ENCODE results near the gene FILIP1L. TPM values are rescaled to one million over a fixed set of nuclear protein-coding genes. Genes with fewer than 3 reads are reported as not detected.

FILIP1L gene
- total RNA-seq, 1 experiment from 2014 or later: 0.17 TPM

- no peaks in the 10 kb centered on the region for H3K4me1 ChIP-seq (ENCODE audit: control insufficient read depth in 1 of 2, insufficient read depth in 2 of 2, low read length in 2 of 2)
- CTCF ChIA-PET: interaction anchor here (2.2 kb wide), 1 partner anchor 28 kb away, joined by 7 read pairs; no protein-coding TSS in a partner anchor
- no peaks in the 10 kb centered on the region for H3K27me3 ChIP-seq (ENCODE audit: insufficient read depth, low read length)
- no peak overlapping the region for H3K4me3 ChIP-seq (replicated peaks in 1 of 2; ENCODE audit: low read depth in 1 of 2, low read length in 2 of 2)
- H3K27ac ChIP-seq (ENCODE audit: low read depth, low read length): no peak overlapping the region
- no peak for ATAC-seq
- H3K4me2 ChIP-seq (ENCODE audit: low read length): no peak overlapping the region
- peaks cover 12% of the 10 kb centered on the region; the same call in 1 of the 2 replicates for H3K79me2 ChIP-seq (ENCODE audit: insufficient read depth, low read length)
- no peak overlapping the region for H3K9ac ChIP-seq (ENCODE audit: low read length)
- no peaks in the 10 kb centered on the region for H3K9me3 ChIP-seq (ENCODE audit: control insufficient read depth in 1 of 2, insufficient read depth in 1 of 2, low read depth in 1 of 2, low read length in 2 of 2)
- no peak for DNase-seq (ENCODE audit: low read depth, low spot score)
- no peaks in the 10 kb centered on the region for H3K36me3 ChIP-seq (ENCODE audit: control insufficient read depth in 1 of 2, insufficient read depth in 2 of 2, low read length in 2 of 2)
- RAD21 ChIA-PET (ENCODE audit: low non-redundant PET in 1 of 2, low total read pairs in 2 of 2, uncharacterized antibody in 2 of 2, unreplicated experiment in 2 of 2): no interaction called here
- no peaks in the 10 kb centered on the region for H4K20me1 ChIP-seq (ENCODE audit: insufficient read depth)
- H2AFZ ChIP-seq (ENCODE audit: low read depth, low read length, poor library complexity, severe bottlenecking): no peak overlapping the region
- no peaks in the 10 kb centered on the region for H3K9me2 ChIP-seq (ENCODE audit: insufficient read depth)
- TF ChIP-seq SRF (IDR thresholded peaks at IDR 0.05; ENCODE audit: low read depth): no peak
- no peak for TF ChIP-seq EGR1 (IDR thresholded peaks at IDR 0.05; ENCODE audit: low read depth)
- no peak for TF ChIP-seq ZNF274 (IDR thresholded peaks at IDR 0.05; ENCODE audit: low read depth, low read length)
- no peak for TF ChIP-seq REST (IDR thresholded peaks at IDR 0.05; ENCODE audit: low read depth)
- TF ChIP-seq ZFX (IDR thresholded peaks at IDR 0.05): no peak
- no peak for TF ChIP-seq SIN3A (IDR thresholded peaks at IDR 0.05; ENCODE audit: low read depth)
- no TSS peak for BruUV-seq (replicated peaks)
- intact Hi-C loops (cut with micrococcal nuclease): no loop called here
- POLR2A ChIA-PET: no interaction called here
Measured at GRCh38 chr3:99870712-99871111, 243.6 kb downstream of the FILIP1L start.

GRCh38 chr3:99869621-99870020 is 244.7 kb downstream of the FILIP1L start:
- Histone ChIP-seq H3K4me1 (ENCODE audit: control insufficient read depth in 1 of 2, insufficient read depth in 2 of 2, low read length in 2 of 2) (no peaks in the 10 kb centered on the region), H3K27ac (ENCODE audit: low read depth, low read length) (no peak overlapping the region), H4K20me1 (ENCODE audit: insufficient read depth) (no peaks in the 10 kb centered on the region), H3K9me3 (ENCODE audit: control insufficient read depth in 1 of 2, insufficient read depth in 1 of 2, low read depth in 1 of 2, low read length in 2 of 2) (no peaks in the 10 kb centered on the region), H3K27me3 (ENCODE audit: insufficient read depth, low read length) (no peaks in the 10 kb centered on the region), H2AFZ (ENCODE audit: low read depth, low read length, poor library complexity, severe bottlenecking) (no peak overlapping the region), H3K4me3 (replicated peaks in 1 of 2; ENCODE audit: low read depth in 1 of 2, low read length in 2 of 2) (no peak overlapping the region), H3K36me3 (ENCODE audit: control insufficient read depth in 1 of 2, insufficient read depth in 2 of 2, low read length in 2 of 2) (no peaks in the 10 kb centered on the region), H3K79me2 (ENCODE audit: insufficient read depth, low read length) (peaks cover 8% of the 10 kb centered on the region; the same call in 1 of the 2 replicates), H3K4me2 (ENCODE audit: low read length) (no peak overlapping the region), H3K9ac (ENCODE audit: low read length) (no peak overlapping the region), H3K9me2 (ENCODE audit: insufficient read depth) (no peaks in the 10 kb centered on the region)
- RAD21 ChIA-PET (ENCODE audit: low non-redundant PET in 1 of 2, low total read pairs in 2 of 2, uncharacterized antibody in 2 of 2, unreplicated experiment in 2 of 2): no interaction called here
- ATAC-seq: no peak
- POLR2A ChIA-PET: no interaction called here
- intact Hi-C loops (cut with micrococcal nuclease): no loop called here
- TF ChIP-seq SRF (IDR thresholded peaks at IDR 0.05; ENCODE audit: low read depth) (no peak), POLR2A (IDR thresholded peaks at IDR 0.05; ENCODE audit: borderline replicate concordance, extremely low read depth, insufficient read depth, insufficient read length) (no peak), ELF1 (IDR thresholded peaks at IDR 0.05; ENCODE audit: borderline replicate concordance, low read depth) (no peak), SIN3A (IDR thresholded peaks at IDR 0.05; ENCODE audit: low read depth) (no peak), SP1 (IDR thresholded peaks at IDR 0.05; ENCODE audit: low read depth) (no peak), JUND (IDR thresholded peaks at IDR 0.05) (no peak)
- CTCF ChIA-PET: interaction anchor here (2.2 kb wide), 1 partner anchor 26 kb away, joined by 7 read pairs; no protein-coding TSS in a partner anchor
- DNase-seq (ENCODE audit: low read depth, low spot score): no peak
- BruUV-seq (replicated peaks): no TSS peak

All from HCT116 (cell line).